K562 (cell line): ENCODE measurements around the gene CFL1. TPM values are rescaled to one million over a fixed set of nuclear protein-coding genes. Genes with fewer than 3 reads are reported as not detected.

Source experiments
- ATAC-seq: fragments of 200-7000 bp; cut with Tn5 transposase; 3 replicates; pipeline ENCODE4 v1.9.1; 2020; ENCODE audit warnings: moderate library complexity
- BruUV-seq: library from RNA; stranded (reverse); fragments of 400-500 nt; replicated peaks from 2 replicates; lab custom pipeline; 2021; lab: Mats Ljungman, UMichigan
- CTCF ChIA-PET: fragments of 300-600 bp; formaldehyde crosslinking; extraction: SDS; loops from one replicate; lab custom pipeline; 2021; ENCODE audit warnings: low intra/inter-chr PET ratio; lab: Yijun Ruan, JAX
- POLR2A ChIA-PET: fragments of 300-600, 350-650 bp; sonication (Branson Sonifier 250); formaldehyde crosslinking; extraction: SDS; loops from one replicate; lab custom pipeline; 2021; ENCODE audit warnings: antibody characterized with exemption, inconsistent platforms; lab: Yijun Ruan, JAX
- DNase-seq, 4 experiments: peaks; one replicate each; pipeline versions ENCODE4 v3.0.0 to v3.0.0-alpha.2; 2011 to 2018; ENCODE audit warnings: low spot score in 3 of 4, mixed read lengths in 3 of 4; ENCODE audit errors: extremely low read depth in 1 of 4
- FAIRE-seq: peaks from 2 replicates; lab custom pipeline; 2011; peaks lifted over from hg19 to GRCh38; lab: Jason Lieb, UNC
- H2AFZ ChIP-seq: 2 replicates; pipeline ENCODE4 v1.6.0; 2011; ENCODE audit warnings: low read depth, low read length, control low read depth, inconsistent platforms
- H3K27ac ChIP-seq: fragments of 200-600 bp; 3 replicates; pipeline ENCODE4 v1.8.0; 2011; ENCODE audit warnings: low read depth, mild to moderate bottlenecking, control low read depth, inconsistent platforms, low read length, moderate library complexity, mixed read lengths; ENCODE audit errors: extremely low read depth
- H3K27me3 ChIP-seq, 2 experiments: fragments of 300-600 bp in 1 of 2; 2 replicates in 1 of 2; 3 replicates in 1 of 2; pipeline versions ENCODE4 v1.6.0 to v1.8.0; 2011; ENCODE audit warnings: inconsistent platforms in 2 of 2, low read length in 2 of 2, mild to moderate bottlenecking in 1 of 2, mixed read lengths in 1 of 2, moderate library complexity in 1 of 2; ENCODE audit not compliant: control insufficient read depth in 2 of 2, insufficient read depth in 2 of 2
- H3K36me3 ChIP-seq: fragments of 300-600 bp; 3 replicates; pipeline ENCODE4 v1.8.0; 2011; ENCODE audit warnings: mild to moderate bottlenecking, low read length, inconsistent platforms; ENCODE audit not compliant: control insufficient read depth, insufficient read depth
- H3K4me1 ChIP-seq, 2 experiments: fragments of 200-600 bp in 1 of 2; replicated peaks in 1 of 2; 2 replicates in 1 of 2; 3 replicates in 1 of 2; pipeline versions ENCODE4 v1.5.1 to v1.8.0; 2011; ENCODE audit warnings: inconsistent platforms in 2 of 2, low read length in 2 of 2, mild to moderate bottlenecking in 1 of 2, mixed read lengths in 1 of 2, moderate library complexity in 1 of 2; ENCODE audit not compliant: control insufficient read depth in 2 of 2, insufficient read depth in 2 of 2
- H3K4me2 ChIP-seq: 2 replicates; pipeline ENCODE4 v1.6.1; 2011; ENCODE audit warnings: low read length, control low read depth, inconsistent platforms, mixed read lengths; ENCODE audit not compliant: insufficient read depth
- H3K4me3 ChIP-seq: fragments of 200-600 bp; sonication (generic), shearing (Covaris generic); 2 replicates; pipeline ENCODE4 v1.5.1; 2016; ENCODE audit warnings: control low read depth, inconsistent platforms
- H3K79me2 ChIP-seq: fragments of 200-600 bp; 3 replicates; pipeline ENCODE4 v1.8.0; 2011; ENCODE audit warnings: low read length, inconsistent platforms; ENCODE audit not compliant: control insufficient read depth, insufficient read depth
- H3K9ac ChIP-seq, 2 experiments: 2 replicates each; pipeline versions ENCODE4 v1.6.0 to v1.6.1; 2011; ENCODE audit warnings: low read depth in 2 of 2, low read length in 2 of 2, control low read depth in 1 of 2, inconsistent platforms in 1 of 2, mild to moderate bottlenecking in 1 of 2, mixed read lengths in 1 of 2; ENCODE audit not compliant: insufficient read depth in 1 of 2
- H3K9me1 ChIP-seq: one replicate; pipeline ENCODE4 v1.6.0; 2011; ENCODE audit warnings: inconsistent platforms, mild to moderate bottlenecking, low read length, moderate library complexity; ENCODE audit not compliant: control insufficient read depth, insufficient read depth
- H3K9me3 ChIP-seq: replicated peaks from 2 replicates; pipeline ENCODE4 v1.5.1; 2011; ENCODE audit warnings: low read depth, low read length, inconsistent platforms; ENCODE audit not compliant: control insufficient read depth, insufficient read depth
- H4K20me1 ChIP-seq: replicated peaks from 2 replicates; pipeline ENCODE4 v1.6.1; 2011; ENCODE audit warnings: low read length, inconsistent platforms, mixed read lengths; ENCODE audit not compliant: control insufficient read depth, insufficient read depth
- BACH1 ChIP-seq: fragments of 200-800 bp; sonication (Bioruptor generic); IDR thresholded peaks from 2 replicates; pipeline ENCODE4 v1.6.1; 2016; ENCODE audit warnings: missing genetic modification characterization, missing compliant biosample characterization
- CEBPB ChIP-seq: fragments of 450-650 bp; IDR thresholded peaks from 2 replicates; pipeline ENCODE4 v1.6.1; 2016; ENCODE audit warnings: missing genetic modification characterization, missing compliant biosample characterization
- FOXJ3 ChIP-seq: sonication (generic); formaldehyde crosslinking; IDR thresholded peaks from 2 replicates; pipeline ENCODE4 v1.4.0; 2020; ENCODE audit warnings: mild to moderate bottlenecking, missing genetic modification reagents
- HDAC1 ChIP-seq, 2 experiments: fragments of 450-650 bp; IDR thresholded peaks; 2 replicates each; pipeline ENCODE4 v1.6.1; 2016 to 2017; ENCODE audit warnings: inconsistent platforms in 1 of 2, mild to moderate bottlenecking in 1 of 2, moderate library complexity in 1 of 2
- HDGF ChIP-seq: fragments of 450-650 bp; IDR thresholded peaks from 2 replicates; pipeline ENCODE4 v1.6.1; 2016
- MEF2D ChIP-seq: conservative IDR thresholded peaks from 2 replicates; pipeline ENCODE4 v1.6.1; 2016; ENCODE audit warnings: low read depth, missing genetic modification characterization, missing compliant biosample characterization
- MYNN ChIP-seq, 2 experiments: sonication (generic); formaldehyde crosslinking in 1 of 2; IDR thresholded peaks; 2 replicates each; pipeline versions ENCODE4 v1.5.0 to v1.6.1; 2016 to 2020; ENCODE audit warnings: antibody characterized with exemption in 1 of 2, missing genetic modification reagents in 1 of 2
- RAD21 ChIP-seq, 2 experiments: fragments of 250-450 bp in 1 of 2; fragments of 450-650 bp in 1 of 2; sonication (Bioruptor Pico) in 1 of 2; formaldehyde crosslinking in 1 of 2; IDR thresholded peaks in 1 of 2; conservative IDR thresholded peaks in 1 of 2; 2 replicates each; pipeline versions ENCODE4 v1.4.0 to v1.8.0; 2020 to 2022; ENCODE audit warnings: mild to moderate bottlenecking in 2 of 2, moderate library complexity in 1 of 2
- SMAD1 ChIP-seq: fragments of 150-350 bp; IDR thresholded peaks from 2 replicates; pipeline ENCODE4 v1.6.1; 2014; ENCODE audit warnings: low read length, low read depth; ENCODE audit not compliant: partially characterized antibody
- TOE1 ChIP-seq, 2 experiments: fragments of 450-650 bp in 1 of 2; sonication (generic) in 1 of 2; formaldehyde crosslinking in 1 of 2; IDR thresholded peaks; 2 replicates each; pipeline versions ENCODE4 v1.7.1 to v1.8.0; 2016 to 2022; ENCODE audit warnings: borderline replicate concordance in 2 of 2, mild to moderate bottlenecking in 2 of 2, antibody characterized with exemption in 1 of 2, inconsistent platforms in 1 of 2, low read depth in 1 of 2, missing genetic modification reagents in 1 of 2, moderate library complexity in 1 of 2
- ZNF146 ChIP-seq: IDR thresholded peaks from one replicate; pipeline ENCODE4 v1.6.1; 2018; ENCODE audit warnings: missing compliant biosample characterization; ENCODE audit not compliant: unreplicated experiment
- ZZZ3 ChIP-seq: fragments of 450-650 bp; IDR thresholded peaks from 2 replicates; pipeline ENCODE4 v1.6.1; 2016; ENCODE audit warnings: antibody characterized with exemption, mild to moderate bottlenecking, moderate library complexity
- WGBS: fragments of 100-300 bp; shearing (Covaris generic); methylation state at CpG from one replicate; pipeline ENCODE4 v1.1.6; 2016; ENCODE audit warnings: low coverage, mixed read lengths; ENCODE audit not compliant: insufficient coverage; ENCODE audit errors: missing lambda C conversion rate; 5-methylcytosine and 5-hydroxymethylcytosine counted together
- in situ Hi-C: fragments of 300-500 bp; cut with MboI; formaldehyde crosslinking; loops from 4 replicates; pipeline ENCODE4 v1.15.0; 2018; ENCODE audit warnings: inconsistent platforms, mixed read lengths
- intact Hi-C: fragments of 100-400 bp; cut with micrococcal nuclease; formaldehyde crosslinking; loops from 2 replicates; pipeline ENCODE4 v1.14.2; 2022
- polyA plus RNA-seq, 8 experiments: library from polyadenylated mRNA; depleted of rRNA in 4 of 8; stranded (reverse) in 5 of 8; unstranded in 3 of 8; fragments of >200 nt; fragmentation: Nextera tagmentation in 2 of 8; fragmentation: Illumina TruSeq in 1 of 8; extraction: Ambion mirVana in 2 of 8; extraction: Trizol in 1 of 8; gene quantifications; 2 replicates each; pipeline versions ENCODE4 v1.2.1 to v1.2.3, GENCODE V29; 2011 to 2014; ENCODE audit warnings: inconsistent platforms in 1 of 8, missing spikeins in 1 of 8
- total RNA-seq, 7 experiments: library from RNA; depleted of rRNA in 6 of 7; stranded (reverse); fragments of >200 nt in 6 of 7; fragmentation: Illumina TruSeq in 2 of 7; extraction: Trizol in 2 of 7; gene quantifications; 2 replicates each; pipeline versions ENCODE4 v1.2.1 to v1.2.3, GENCODE V29; 2011 to 2021; ENCODE audit warnings: low replicate concordance in 1 of 7
- TF ChIP-seq, protein P1 (sequence below): fragments of 250-450 bp; sonication (Bioruptor Pico); IDR thresholded peaks from 2 replicates; pipeline ENCODE4 v1.6.1; 2021; ENCODE audit warnings: mild to moderate bottlenecking
- TF ChIP-seq, protein P2 (sequence below): sonication (generic); formaldehyde crosslinking; IDR thresholded peaks from 2 replicates; pipeline ENCODE4 v1.8.0; 2022; ENCODE audit warnings: mild to moderate bottlenecking, low read depth, missing genetic modification reagents
- TF ChIP-seq, protein P3 (sequence below): sonication (generic); formaldehyde crosslinking; IDR thresholded peaks from 2 replicates; pipeline ENCODE4 v1.8.0; 2023; ENCODE audit warnings: mild to moderate bottlenecking, missing genetic modification reagents
- TF ChIP-seq, protein P4 (sequence below): sonication (generic); formaldehyde crosslinking; IDR thresholded peaks from 2 replicates; pipeline ENCODE4 v1.9.0; 2022; ENCODE audit warnings: mild to moderate bottlenecking, missing genetic modification reagents

CFL1 gene
- total and polyA plus RNA-seq, 9 of the 15 experiments (the other 6 are each of a cell fraction or from before 2014, with no cell fraction given): 105 to 1,101 (median 859) TPM

DNA sequence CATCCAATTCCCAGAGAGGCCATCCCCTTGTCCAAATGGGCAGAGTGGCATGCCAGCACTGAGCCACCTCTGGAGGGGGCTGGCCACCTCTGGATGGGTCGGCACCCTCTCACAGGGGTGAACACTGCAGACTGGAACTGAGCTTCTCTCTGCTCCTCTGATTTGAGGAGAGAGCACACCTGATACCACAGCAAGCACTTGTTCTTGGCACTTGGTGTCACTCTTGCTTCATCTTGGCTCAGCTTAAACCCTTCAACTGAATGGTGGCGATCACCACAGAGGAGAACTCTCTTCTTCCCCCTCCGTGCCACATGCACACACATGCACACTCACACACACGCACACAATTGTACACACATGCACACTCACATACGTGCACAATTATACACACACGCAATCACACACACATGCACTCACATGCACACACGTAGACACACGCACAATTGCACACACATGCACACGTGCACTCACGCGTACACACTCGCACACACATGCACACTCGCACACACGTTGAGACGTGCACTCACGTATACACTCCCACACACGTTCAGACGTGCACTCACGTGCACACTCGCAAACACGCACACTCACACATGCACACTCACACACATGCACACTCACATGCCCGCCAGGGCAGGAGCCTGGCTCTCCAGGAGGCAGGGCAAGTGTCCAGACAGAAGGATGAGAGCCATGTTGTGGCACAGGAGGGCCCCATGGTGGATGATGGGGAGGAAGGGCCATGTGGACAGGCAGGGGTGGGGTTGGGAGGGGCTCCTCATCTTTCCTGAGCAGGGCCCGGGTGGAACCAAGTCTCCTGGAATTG lies 47.7 kb downstream of the CFL1 start:
- no TSS peak for BruUV-seq
- no peaks in the 10 kb centered on the region for H3K9me3 ChIP-seq
- H3K79me2 ChIP-seq: no peaks in the 10 kb centered on the region
- H4K20me1 ChIP-seq: 0 out of 2 replicates have a peak, but pooled peaks cover 5% of the 10 kb centered on the region
- ATAC-seq: peak; percentile 58; the same call in 2 of the 3 replicates
- H3K4me1 ChIP-seq: peaks cover 4 to 9% of the 10 kb centered on the region in 2 experiments; a peak in 3 of 5 replicates
- CTCF ChIA-PET: no interaction called here
- 38% methylated on average over 20 of the region's 23 CpGs for WGBS
- H3K27me3 ChIP-seq: peaks cover 37 to 48% of the 10 kb centered on the region in 2 experiments; a peak in 4 of 5 replicates
- H3K27ac ChIP-seq: no peak overlapping the region
- H3K36me3 ChIP-seq: no peaks in the 10 kb centered on the region
- H3K9ac ChIP-seq: no peak overlapping the region
- in situ Hi-C loops (no loop called here), intact Hi-C loops (loop anchor here (10.0 kb wide), 1 partner anchor 265 kb away; no protein-coding TSS in a partner anchor)
- no peak overlapping the region for H2AFZ ChIP-seq
- FAIRE-seq: no peak
- POLR2A ChIA-PET: interaction anchor here (1.5 kb wide), 1 partner anchor 30 kb away, joined by 4 read pairs; the partner anchor contains the start of gene AP5B1
- no peak overlapping the region for H3K4me3 ChIP-seq
- no peak overlapping the region for H3K4me2 ChIP-seq
- DNase-seq: no peak
- no peaks in the 10 kb centered on the region for H3K9me1 ChIP-seq
- TF ChIP-seq HDGF (no peak), FOXJ3 (CRISPR knock-in tag) (no peak), ZNF146 (CRISPR knock-in tag) (no peak), CEBPB (no peak), MYNN (IDR thresholded peaks at IDR 0.05) (peak; percentile 89), MYNN (CRISPR knock-in tag; IDR thresholded peaks at IDR 0.05) (no peak), RAD21 (CRISPR knock-in tag; conservative IDR thresholded peaks at IDR 0.05 in 1 of 2, IDR thresholded peaks at IDR 0.05 in 1 of 2) (peak in 1 of 2 experiments; percentile 30; a peak in 2 of 4 replicates), SMAD1 (no peak), BACH1 (tag) (no peak), HDAC1 (IDR thresholded peaks at IDR 0.05) (0 out of 4 replicates have a peak, but pooled peaks of 1 of the 2 experiments have one; percentile 20), TOE1 (IDR thresholded peaks at IDR 0.05; ENCODE audit: borderline replicate concordance) (0 out of 2 replicates have a peak, but pooled peaks have one; percentile 41), TOE1 (CRISPR knock-in tag; IDR thresholded peaks at IDR 0.05; ENCODE audit: borderline replicate concordance, low read depth) (no peak), ZZZ3 (no peak), MEF2D (tag) (0 out of 2 replicates have a peak, but pooled peaks have one; percentile 19)
- TF ChIP-seq, protein P1, sequence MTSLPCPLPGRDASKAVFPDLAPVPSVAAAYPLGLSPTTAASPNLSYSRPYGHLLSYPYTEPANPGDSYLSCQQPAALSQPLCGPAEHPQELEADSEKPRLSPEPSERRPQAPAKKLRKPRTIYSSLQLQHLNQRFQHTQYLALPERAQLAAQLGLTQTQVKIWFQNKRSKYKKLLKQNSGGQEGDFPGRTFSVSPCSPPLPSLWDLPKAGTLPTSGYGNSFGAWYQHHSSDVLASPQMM (CRISPR knock-in tag): no peak
- TF ChIP-seq, protein P2, sequence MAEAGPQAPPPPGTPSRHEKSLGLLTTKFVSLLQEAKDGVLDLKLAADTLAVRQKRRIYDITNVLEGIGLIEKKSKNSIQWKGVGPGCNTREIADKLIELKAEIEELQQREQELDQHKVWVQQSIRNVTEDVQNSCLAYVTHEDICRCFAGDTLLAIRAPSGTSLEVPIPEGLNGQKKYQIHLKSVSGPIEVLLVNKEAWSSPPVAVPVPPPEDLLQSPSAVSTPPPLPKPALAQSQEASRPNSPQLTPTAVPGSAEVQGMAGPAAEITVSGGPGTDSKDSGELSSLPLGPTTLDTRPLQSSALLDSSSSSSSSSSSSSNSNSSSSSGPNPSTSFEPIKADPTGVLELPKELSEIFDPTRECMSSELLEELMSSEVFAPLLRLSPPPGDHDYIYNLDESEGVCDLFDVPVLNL: no peak
- TF ChIP-seq, protein P3, sequence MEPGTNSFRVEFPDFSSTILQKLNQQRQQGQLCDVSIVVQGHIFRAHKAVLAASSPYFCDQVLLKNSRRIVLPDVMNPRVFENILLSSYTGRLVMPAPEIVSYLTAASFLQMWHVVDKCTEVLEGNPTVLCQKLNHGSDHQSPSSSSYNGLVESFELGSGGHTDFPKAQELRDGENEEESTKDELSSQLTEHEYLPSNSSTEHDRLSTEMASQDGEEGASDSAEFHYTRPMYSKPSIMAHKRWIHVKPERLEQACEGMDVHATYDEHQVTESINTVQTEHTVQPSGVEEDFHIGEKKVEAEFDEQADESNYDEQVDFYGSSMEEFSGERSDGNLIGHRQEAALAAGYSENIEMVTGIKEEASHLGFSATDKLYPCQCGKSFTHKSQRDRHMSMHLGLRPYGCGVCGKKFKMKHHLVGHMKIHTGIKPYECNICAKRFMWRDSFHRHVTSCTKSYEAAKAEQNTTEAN (CRISPR knock-in tag): peak; percentile 100
- TF ChIP-seq, protein P4, sequence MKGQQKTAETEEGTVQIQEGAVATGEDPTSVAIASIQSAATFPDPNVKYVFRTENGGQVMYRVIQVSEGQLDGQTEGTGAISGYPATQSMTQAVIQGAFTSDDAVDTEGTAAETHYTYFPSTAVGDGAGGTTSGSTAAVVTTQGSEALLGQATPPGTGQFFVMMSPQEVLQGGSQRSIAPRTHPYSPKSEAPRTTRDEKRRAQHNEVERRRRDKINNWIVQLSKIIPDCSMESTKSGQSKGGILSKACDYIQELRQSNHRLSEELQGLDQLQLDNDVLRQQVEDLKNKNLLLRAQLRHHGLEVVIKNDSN: peak; percentile 64
